ENCODE results near the gene RNF144B.
"Not testable (repeated sequence)": the region's sequence is repeated elsewhere in the genome, so short reads cannot be mapped to it uniquely, and the experiment has no call there.

Gene RNF144B

GRCh38 chr6:18445228-18445627 lies 58.1 kb downstream of the RNF144B start:
- no peak for DNase-seq (ENCODE audit: low spot score)

- DNase-seq (ENCODE audit: low spot score): no peak
Measured at GRCh38 chr6:18446771-18447170, 59.6 kb downstream of the RNF144B start.

DNA sequence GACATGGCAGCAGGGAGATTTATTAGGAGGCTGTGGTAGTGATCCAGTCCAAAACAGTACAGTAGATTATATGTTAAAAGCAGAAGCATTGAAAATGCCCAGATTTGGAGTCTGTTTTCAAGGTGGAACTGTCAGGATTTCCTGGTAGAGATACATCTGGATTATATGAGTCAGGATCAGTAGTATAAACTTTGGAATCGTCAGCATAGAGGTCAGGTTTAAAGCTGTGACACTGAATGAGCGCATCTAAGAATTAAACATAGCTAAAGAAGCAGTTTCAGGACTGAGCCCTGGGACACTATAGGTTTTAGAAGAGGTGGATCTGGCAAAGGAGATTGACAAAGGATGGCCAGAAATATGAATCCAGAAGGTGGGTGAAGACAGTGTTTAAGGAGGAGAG lies 60.4 kb downstream of the RNF144B start:
- DNase-seq (ENCODE audit: low spot score): no peak

GRCh38 chr6:18451756-18452155 lies 64.6 kb downstream of the RNF144B start:
- DNase-seq (ENCODE audit: low spot score): no peak

DNA sequence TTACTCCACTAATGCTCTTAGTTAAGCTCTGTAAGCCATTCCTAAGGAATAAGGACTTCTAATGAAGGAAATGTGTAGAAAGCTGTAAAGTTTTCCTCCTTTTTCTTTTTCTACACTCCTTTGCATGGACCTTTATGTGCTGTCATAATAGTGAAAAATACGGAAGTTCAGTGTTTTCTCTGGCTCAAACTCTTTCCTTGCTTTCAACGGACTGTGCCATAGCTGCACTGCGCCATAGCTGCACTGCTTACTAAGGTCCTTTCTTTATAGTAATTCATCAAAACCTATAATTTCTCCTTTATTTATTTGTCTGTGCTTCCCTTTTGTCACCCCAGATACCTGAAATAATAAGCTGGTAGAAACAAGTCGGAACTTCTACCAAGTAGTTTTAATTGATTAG lies 67.3 kb downstream of the RNF144B start:
- DNase-seq (ENCODE audit: low spot score): no peak

- no peak for DNase-seq (ENCODE audit: low spot score)
Measured at GRCh38 chr6:18457065-18457737, 70.1 kb downstream of the RNF144B start.

DNA sequence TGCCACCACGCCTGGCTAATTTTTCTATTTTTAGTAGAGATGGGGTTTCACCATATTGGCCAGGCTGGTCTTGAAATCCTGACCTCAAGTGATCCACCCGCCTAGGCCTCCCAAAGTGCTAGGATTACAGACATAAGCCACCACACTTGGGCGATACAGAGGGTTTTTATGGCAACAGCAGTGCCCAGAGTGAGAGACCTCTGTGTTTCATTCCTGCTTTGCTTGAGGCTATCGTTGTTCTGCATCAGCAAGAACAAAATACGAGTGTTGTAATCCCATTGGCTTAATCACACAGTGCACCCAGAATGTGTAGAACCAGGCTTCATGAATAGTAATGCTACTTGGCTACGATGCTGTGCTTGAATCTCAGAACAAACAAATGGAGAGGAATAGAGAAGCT lies 70.9 kb downstream of the RNF144B start:
- not testable (repeated sequence) for DNase-seq (ENCODE audit: low spot score)

DNA sequence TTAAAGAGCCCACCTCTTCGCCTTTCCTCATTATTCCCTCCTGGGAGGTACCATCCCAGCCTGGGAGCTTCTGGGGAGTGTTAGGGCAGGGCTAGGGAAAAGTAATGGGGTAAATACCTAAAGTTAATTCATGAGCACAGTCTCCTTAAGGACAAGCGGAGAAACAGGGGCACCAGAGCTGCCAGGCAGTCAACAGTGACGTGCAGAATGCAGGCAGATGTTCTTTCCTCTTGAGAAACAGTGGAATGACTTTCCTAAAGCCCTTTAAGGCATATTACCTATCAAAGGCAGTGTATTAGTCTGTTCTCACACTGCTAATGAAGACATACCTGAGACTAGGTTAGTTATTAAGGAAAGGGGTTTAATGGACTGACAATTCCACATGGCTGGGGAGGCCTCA lies 76.3 kb downstream of the RNF144B start:
- DNase-seq (ENCODE audit: low spot score): no peak

DNA sequence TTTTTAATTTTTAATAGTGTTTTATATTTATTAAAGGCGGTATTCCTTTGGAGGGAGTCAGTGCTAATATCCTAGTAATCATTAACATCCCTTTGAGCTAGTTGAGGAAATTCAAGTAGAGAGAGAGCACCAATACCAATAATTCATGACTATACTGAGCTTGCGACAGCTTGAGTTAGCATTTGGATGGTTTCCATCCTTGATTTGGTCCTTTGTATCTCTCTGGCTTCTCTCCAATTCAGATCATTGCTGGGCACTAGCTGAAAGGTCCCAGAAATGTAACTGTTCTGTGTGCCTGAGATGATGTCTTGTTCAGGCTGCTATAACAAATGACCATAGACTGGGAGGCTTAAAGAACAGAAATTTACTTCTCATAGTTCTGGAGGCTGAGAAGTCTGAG lies 77.0 kb downstream of the RNF144B start:
- no peak for DNase-seq (ENCODE audit: low spot score)

DNA sequence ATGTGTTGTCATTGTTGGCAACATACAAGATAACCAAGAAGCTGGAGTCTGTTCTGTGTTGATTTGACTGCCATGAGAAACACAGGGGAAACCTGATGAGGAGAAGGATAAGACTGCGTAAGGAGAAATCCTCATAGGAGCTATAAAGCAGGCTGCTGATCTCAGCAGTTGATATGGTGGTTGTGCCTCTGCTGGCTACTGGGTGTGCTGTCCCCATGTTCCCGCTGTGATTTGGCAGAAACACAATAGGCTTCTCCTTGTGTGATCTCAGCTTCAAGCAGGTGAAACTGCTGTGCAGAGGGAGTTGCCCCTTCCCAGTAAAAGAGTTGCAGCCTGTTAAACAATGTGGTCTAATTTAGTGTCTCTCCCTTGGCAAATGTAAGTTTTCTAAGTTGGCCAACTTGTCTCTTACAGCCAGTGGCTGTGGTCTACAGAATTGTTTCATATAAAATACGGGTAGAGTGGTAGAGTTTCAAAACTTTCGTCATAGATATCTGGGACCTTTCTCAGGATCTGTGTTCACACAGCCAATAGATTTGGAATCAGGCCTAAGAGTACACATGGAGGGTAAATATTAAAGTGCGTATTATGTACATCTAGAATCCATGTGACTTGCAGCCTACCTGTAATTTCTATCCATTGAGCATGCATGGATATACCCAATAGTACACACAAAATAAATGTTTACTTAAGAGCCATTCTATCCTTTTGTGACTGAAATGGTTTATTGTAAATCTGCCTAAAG lies 78.4 kb downstream of the RNF144B start:
- DNase-seq (ENCODE audit: low spot score): no peak

DNA sequence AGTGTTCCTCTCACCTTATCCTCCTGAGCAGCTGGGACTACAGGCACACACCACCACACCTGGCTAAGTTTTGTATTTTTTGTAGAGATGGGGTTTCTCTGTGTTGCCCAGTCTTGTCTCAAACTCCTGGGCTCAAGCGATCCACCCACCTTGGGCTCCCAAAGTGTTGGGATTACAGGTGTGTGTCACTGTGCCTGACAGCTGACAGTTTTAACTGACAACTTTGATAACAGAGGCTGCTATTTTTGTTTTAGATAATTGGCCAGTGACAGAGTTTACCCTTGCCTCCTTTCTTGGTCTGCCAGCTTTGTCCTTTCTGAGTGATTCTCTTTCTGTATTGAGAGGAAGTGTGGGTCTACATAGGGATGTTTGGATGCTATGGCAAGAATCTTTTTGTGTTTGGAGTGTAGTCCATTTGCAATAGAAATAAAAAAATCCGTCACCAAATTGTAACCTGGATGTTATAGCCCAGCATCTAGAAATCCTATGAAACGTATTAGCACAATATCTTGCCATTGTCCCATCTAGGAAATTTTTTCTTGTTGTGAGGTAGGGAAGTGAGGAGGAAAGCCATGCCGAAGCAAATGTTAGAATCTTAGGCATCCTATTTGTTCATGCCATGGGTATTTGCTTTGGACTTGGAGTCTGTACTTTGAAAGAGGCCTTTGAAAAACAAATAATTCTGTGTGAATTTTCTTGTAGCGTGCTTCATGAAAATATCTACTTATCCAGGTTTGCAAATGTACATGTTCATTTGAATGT lies 80.8 kb downstream of the RNF144B start:
- no peak for DNase-seq (ENCODE audit: low spot score)

DNA sequence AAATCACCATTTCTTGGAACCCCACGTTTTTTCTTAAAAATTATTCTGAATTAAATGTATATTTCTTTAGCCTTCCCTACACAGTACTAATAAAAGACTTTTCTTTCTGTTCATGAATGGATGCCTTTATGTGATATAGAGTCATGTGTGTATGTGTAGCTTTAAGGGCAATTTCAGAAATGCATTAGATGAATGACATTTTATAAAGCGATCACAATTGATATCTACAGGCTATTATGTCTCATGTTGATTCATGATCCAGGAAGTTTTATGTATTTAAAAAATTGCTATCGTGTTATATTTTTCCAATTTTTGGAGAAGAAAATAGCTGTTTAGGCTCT lies 81.3 kb downstream of the RNF144B start:
- DNase-seq (ENCODE audit: low spot score): no peak

- no peak for DNase-seq (ENCODE audit: low spot score)
Measured at GRCh38 chr6:18469536-18469935, 82.4 kb downstream of the RNF144B start.

DNA sequence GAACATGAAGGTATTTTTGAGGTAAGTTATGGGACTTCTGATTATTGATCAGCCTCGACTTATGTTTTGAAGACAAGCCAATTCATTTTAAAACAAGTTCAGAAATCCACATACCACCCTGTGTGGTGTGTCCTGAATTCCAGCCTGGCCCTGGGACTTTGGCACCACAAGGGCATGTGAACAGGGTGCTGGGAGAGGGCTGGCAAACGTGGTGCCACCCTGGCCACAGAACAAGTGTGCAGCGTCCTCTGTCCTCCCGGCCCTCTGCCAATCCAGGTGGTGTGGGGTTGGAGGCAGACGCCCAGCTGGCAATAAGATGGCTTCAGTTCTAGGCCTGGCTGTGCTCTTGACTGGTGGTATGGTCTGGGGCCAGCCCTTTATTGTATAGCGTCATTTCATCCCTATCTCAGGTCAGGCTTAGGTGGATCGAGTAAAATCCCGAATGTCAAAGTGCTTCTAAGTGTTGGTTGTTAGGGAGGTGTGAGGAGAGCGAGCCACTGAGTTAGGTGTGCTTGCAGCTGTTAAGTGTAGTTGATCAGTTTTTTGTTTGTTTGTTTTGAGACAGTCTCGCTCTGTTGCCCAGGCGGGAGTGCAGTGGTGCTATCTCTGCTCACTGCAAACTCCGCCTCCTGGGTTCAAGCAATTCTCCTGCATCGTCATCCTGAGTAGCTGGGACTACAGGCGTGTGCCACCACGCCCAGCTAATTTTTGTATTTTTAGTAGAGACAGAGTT lies 84.2 kb downstream of the RNF144B start:
- no peak for DNase-seq (ENCODE audit: low spot score)

DNA sequence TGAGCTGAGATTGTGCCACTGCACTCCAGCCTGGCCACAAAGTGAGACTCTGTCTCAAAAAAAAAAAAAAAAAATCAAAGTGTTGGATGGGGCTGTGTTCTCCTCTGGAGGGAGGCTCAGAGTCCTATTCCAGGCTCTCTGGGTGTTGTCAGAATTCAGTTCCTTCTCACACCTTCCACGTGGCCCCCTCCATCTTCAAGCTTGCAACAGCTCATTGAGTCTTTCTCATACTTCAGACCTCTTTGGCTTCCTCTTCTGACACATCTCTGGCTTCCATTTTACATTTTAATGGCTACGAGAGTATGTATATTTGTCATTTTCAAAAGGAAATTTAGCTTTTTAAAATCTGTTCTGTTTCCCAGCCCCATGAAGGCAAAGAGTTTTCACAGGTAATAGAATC lies 85.8 kb downstream of the RNF144B start:
- no peak for DNase-seq (ENCODE audit: low spot score)

DNA sequence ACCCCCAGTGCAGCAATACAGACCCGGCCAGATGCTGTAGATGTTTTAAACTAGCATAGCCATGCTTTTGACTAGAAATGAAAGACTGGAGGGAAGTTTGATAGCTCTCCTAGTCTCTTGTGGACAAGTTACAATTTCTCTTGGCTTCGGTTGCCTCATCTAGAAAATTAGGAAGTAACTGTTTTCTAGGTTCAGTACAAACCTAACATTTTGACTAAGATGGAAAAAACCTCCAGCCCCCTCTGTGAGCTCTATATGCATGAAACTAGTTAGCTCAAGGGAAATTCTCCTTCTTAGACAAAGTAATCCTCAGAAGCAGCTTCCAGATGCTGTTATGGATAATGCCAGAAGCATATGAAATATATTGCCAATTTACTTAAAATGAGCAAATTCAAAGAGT lies 86.6 kb downstream of the RNF144B start:
- DNase-seq (ENCODE audit: low spot score): no peak

DNA sequence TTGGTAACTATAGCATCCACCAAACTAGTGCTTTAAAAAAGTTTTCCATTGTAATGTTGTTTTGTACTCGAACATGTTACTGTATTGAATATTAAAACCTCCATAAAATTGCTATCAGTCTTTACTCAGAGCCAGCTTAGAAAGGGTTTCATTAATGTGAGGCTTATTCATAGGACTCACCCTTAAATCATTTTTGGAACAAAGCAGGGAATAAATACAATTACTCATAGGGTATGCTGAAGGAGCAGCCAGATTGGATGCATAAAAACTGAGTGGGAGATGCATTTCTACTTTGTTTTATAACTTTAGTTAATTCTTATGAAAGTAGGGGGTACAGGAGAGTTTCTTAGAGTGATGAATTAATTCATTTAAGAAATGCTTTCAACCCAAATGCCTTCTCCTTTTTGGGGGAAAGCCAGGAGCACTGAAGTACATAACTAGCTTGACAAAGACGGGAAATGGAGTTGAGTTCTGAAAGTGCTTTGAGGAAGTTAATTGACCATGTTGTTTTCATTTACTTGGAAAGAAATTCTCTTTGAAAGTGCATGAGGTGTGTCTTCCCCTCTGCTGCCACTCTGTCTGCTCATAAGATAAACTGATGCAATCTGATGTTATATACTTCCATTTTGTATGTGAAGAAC lies 90.3 kb downstream of the RNF144B start:
- DNase-seq (ENCODE audit: low spot score): no peak

DNA sequence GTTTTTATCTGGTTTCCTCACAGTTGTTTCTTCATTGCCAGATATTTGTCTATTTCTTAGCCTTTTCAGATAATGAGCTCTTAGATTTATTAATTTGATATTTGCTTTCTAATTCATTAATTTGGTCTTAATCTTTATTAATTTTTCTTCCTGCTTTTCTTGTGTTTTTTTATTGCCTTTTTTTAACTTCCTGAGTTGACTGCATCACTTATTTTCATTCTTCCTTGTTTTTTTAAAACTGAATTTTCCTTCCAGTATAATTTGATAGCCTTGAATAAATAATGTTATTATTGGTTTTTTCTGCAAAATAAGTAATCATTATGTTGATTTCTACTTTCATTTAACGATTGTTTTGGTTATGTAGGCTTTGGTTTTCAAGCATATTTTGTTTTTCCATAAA lies 91.5 kb downstream of the RNF144B start:
- no peak for DNase-seq (ENCODE audit: low spot score)

DNA sequence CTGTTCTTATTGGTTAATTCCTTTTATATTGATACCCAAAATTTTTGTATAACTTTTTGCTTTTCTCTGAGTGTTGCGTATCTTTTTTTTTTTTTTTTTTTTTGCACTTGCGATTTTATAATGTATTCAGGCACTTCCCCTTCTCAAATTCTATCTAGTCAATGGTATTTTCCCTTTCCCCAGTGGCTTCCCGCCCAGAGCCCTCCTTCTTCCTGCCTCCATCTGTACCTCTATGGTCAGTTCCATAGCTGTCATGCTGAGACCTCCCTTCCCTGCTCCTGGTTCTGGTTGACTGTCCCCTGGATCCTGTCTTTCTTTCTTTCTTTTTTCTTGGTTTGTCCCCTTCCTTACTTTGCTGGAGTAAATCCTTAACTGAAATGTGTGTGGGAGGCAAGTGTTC lies 94.7 kb downstream of the RNF144B start:
- DNase-seq (ENCODE audit: low spot score): no peak

DNA sequence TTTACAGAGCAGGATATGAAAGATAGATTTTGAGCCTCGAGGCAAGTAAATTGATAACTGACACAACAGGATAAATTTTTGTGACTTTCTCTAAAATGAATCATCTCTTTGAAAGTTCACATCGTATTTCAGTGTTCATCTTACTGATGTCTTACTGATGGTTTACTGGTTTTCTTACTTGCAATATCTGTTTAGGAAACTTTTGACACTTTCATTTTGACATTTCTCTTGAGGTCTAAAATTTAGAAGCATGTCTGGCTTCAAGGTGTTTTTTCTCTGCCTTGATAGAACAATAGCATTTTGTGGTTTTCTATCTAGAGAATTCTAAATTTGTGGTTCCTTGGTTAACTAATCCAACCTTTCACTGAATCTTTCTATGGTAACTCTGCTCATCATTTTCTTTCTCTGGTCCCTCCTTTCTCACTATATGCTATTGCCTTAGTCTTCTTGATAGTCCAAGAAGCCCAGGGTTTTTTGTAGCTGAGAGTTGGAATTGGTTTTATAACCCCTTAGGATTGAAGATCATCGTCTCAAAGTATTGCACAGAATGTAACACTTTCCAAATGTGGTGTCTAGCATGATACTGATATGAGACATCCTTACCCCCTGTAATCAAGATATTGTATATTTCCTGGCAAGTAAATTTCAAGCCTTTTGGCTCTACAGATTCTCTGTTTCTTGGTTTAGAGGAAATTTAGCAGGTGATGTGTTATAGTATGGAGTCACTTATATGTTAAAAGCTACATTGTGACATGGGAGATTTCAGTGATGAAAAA lies 98.7 kb downstream of the RNF144B start:
- no peak for DNase-seq (ENCODE audit: low spot score)

DNA sequence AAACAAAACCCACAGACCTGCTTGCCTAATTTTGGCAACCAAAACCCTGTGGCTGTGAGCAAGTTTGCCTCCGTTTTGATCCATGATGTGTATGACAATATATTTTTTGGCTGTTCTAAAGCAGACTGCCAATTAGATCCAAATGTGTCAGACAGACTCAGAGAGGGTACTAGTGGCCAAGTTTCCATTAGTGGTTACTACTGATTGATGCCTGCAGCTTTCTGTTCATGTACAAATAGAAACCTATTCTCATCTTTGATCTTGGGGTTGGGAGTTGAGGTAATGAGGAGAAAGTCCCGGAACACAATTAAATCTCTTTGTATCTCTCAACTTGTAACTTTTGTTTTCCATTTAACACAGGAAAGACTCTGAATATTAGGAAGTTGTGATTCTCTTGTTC lies 100.9 kb downstream of the RNF144B start:
- no peak for DNase-seq (ENCODE audit: low spot score)

Measured in D341Med (cell line).